DMS79 treated with DMSO at 0.1 percent for 48 hours (cell line): ENCODE data around the gene PIK3R5.

Experiments used
- DNase-seq: peaks from one replicate; lab custom pipeline; 2025; lab: John Stamatoyannopoulos, UW

Gene PIK3R5

GRCh38 chr17:8951206-8951605 lies 14.3 kb downstream of the PIK3R5 start:
- DNase-seq, result no peak

- no peak for DNase-seq
These were observed 16.3 kb downstream of the PIK3R5 start for GRCh38 chr17:8949061-8949661.

- no peak for DNase-seq
These were observed 17.0 kb downstream of the PIK3R5 start for GRCh38 chr17:8948462-8948861.

- no peak for DNase-seq
These were observed 18.3 kb downstream of the PIK3R5 start for GRCh38 chr17:8947201-8947600.

GRCh38 chr17:8946476-8946875 lies 19.0 kb downstream of the PIK3R5 start:
- no peak for DNase-seq

GRCh38 chr17:8946071-8946470 lies 19.4 kb downstream of the PIK3R5 start:
- no peak for DNase-seq

- DNase-seq, result no peak
These were observed 20.8 kb downstream of the PIK3R5 start for GRCh38 chr17:8944748-8945147.

- DNase-seq, result no peak
These were observed 21.4 kb downstream of the PIK3R5 start for GRCh38 chr17:8944083-8944482.

GRCh38 chr17:8941980-8942622 lies 23.4 kb downstream of the PIK3R5 start:
- no peak for DNase-seq

- DNase-seq, result no peak
These were observed 24.0 kb downstream of the PIK3R5 start for GRCh38 chr17:8941520-8941919.

- DNase-seq, result no peak
These were observed 24.5 kb downstream of the PIK3R5 start for GRCh38 chr17:8940866-8941471.

- DNase-seq, result no peak
These were observed 25.8 kb downstream of the PIK3R5 start for GRCh38 chr17:8939496-8940334.

GRCh38 chr17:8938933-8939332 lies 26.6 kb downstream of the PIK3R5 start:
- no peak for DNase-seq

GRCh38 chr17:8935191-8935590 lies 30.3 kb downstream of the PIK3R5 start:
- DNase-seq, result no peak

- no peak for DNase-seq
These were observed 31.2 kb downstream of the PIK3R5 start for GRCh38 chr17:8934346-8934745.

GRCh38 chr17:8930649-8931048 lies 34.9 kb downstream of the PIK3R5 start:
- DNase-seq, result no peak

- no peak for DNase-seq
These were observed 37.2 kb downstream of the PIK3R5 start for GRCh38 chr17:8928347-8928746.

GRCh38 chr17:8927395-8927794 lies 38.1 kb downstream of the PIK3R5 start:
- DNase-seq, result no peak

- DNase-seq, result no peak
These were observed 39.7 kb downstream of the PIK3R5 start for GRCh38 chr17:8925808-8926207.

GRCh38 chr17:8925141-8925540 lies 40.4 kb downstream of the PIK3R5 start:
- DNase-seq, result no peak

- DNase-seq, result no peak
These were observed 40.9 kb downstream of the PIK3R5 start for GRCh38 chr17:8924595-8924994.

- DNase-seq, result no peak
These were observed 41.7 kb downstream of the PIK3R5 start for GRCh38 chr17:8923762-8924161.

- DNase-seq, result no peak
These were observed 42.6 kb downstream of the PIK3R5 start for GRCh38 chr17:8922928-8923327.
